Smooth muscle cell of the brain vasculature (primary cell): ENCODE results near the gene GDA.
"Not testable (repeated sequence)": the region's sequence is repeated elsewhere in the genome, so short reads cannot be mapped to it uniquely, and the experiment has no call there.

Source experiments
- DNase-seq: peaks from one replicate; pipeline ENCODE4 v3.0.0-alpha.2; 2012; ENCODE audit warnings: low read depth, low spot score

GDA gene

DNA sequence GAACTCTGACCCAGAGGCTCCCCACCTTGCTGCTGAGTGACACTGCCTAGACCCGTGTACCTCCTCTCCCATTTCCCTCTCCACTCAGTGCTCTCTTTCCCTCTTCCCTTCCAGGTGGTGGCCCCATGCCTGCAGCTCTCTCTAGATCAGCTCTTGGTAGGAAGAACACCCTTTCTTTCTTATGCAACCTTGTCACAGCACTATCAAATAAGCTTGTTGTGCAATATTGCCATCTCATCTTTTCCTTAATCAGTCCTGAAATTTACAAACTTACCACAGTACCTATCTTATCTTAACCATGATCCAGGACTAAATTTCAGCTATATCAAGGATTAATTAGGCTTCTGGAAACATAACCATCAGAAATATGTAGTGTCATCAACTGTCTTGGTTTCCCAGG lies 127.2 kb downstream of the GDA start:
- no peak for DNase-seq

DNA sequence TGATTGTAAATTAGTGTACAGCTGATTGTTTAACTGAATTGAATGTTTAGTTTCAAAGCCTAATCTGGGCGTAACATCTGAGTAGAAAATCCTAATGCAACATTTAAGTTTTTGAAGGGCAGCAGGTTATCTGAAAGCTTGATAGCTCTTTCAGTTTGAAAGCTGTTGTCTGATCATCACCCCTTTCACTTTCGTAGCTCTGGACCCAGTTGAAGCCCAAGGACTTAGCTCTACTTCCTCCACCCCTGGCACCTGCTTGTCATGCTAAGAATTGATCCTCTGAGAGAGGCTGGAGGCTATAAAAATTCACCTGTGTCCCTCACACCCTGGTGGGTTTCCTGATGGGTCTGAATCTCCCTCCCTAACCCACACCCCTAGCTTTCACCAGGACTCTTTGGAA lies 129.7 kb downstream of the GDA start:
- no peak for DNase-seq

DNA sequence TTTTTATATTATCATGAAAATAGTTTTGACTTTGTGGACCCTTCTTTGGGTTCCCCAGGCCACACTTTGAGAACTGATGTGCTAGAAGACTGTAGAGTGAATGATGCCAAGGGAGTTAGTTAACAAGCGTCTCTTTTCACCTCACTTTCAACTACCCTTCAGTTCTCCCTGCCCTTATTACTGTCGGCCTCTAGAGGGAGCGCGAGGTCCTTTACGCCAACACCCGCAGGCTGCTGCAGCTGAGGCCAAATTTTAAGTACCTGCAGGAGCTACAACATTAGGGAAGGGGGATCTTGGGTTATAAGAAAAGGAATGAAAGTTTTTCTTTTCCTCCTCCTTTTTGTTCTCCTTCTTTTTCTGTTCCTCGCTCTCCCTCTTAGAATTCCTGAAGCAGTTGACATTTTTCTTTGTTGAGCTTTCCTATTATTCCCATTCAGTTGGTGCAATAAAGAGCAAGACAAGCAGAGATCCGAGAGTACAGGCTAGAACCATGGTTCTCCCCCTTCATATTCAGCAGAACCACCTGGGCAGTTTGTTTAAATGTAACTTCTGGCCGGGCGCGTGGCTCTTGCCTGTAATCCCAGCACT lies 131.8 kb downstream of the GDA start:
- no peak for DNase-seq

DNA sequence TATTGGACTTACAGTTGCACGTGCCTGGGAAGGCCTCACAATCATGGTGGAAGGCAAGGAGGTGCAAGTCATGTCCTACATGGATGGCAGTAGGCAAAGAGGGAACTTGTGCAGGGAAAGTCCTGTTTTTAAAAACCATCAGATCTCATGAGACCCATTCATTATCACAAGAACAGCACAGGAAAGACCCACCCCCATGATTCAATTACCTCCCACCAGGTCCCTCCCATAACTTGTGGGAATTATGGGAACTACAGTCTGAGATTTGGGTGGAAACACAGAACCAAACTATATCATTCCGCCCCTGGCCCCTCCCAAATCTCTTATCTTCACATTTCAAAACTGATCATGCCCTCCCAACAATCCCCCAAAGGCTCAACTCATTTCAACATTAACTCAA lies 140.2 kb downstream of the GDA start:
- no peak for DNase-seq

DNA sequence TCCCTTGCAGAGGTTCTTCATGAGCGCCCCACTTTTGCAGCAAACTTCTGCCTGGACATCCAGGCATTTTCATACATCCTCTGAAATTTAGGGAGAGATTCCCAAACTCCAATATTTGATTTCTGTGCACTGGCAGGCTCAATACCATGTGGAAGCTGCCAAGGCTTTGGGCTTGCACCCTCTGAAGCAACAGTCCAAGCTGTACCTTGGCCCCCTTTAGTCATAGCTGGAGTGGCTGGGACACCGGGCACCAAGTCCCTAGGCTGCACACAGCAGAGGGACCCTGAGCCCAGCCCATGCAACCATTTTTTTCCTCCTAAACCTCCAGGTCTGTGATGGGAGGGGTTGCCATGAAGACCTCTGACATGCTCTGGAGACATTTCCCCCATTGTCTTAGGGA lies 141.1 kb downstream of the GDA start:
- no peak for DNase-seq

DNA sequence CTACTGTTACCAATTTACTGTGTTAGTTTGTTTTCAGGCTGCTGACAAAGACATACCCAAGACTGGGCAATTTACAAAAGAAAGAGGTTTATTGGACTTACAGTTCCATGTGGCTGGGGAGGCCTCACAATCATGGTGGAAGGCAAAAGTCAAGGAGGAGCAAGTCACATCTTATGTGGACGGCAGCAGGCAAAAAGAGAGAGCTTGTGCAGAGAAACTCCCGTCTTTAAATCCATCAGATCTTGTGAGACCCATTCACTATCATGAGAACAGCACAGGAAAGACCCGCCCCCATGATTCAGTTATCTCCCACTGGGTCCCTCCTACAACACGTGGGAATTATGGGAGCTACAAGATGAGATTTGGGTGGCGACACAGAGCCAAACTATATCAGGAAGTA lies 142.3 kb downstream of the GDA start:
- not testable (repeated sequence) for DNase-seq

DNA sequence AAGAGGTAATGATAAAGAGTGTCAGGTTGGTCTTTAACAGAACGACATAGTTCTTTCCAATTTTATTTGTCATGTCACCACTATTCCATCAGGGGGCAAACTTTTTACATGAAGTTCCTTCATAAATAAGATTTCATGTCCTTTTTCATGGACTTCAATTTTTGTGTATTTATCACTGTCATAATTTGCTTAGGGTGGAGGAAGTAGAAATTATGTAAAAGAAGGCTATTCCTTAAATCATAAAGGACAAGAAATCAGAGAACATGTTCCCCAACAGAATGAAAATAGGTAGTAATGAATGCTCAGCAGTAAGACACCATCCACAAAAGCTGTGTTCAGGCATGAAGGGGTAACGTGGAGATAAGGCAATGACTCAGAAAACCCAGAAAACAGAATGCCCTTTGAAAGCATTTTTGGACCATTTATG lies 143.0 kb downstream of the GDA start:
- no peak for DNase-seq

DNA sequence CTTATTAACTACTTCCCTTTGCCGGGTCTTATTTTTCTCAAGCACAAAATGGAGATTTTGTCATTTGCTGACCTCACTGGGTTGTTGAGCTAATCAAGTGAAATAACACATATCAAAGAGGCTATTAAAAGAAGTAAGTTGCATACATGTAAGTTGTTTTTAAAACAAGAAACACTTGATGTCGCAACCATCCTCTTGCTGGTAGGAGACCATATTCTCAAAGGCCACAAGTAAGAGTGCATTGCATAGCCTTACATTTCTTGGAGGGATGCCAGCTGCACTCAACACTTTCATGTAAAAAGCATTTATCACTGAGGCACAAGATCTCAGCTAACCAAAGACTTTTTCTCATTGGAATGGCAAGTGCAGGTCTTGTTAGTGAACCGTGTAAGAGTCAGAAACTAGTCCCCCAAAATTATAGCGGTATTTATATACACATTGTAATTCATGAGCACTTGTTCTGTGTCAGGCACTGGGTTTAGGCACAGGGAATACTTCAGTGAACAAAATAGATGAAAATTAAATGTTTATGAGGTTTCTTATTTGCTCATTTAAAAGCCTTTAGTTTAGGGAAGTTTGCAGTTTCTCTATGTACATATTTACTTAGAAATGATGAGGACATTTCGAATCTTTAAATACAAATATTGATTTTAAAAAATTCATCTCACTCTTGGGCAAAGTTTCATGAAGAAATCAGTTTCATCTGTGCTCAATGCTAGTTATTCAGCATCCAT lies 143.8 kb downstream of the GDA start:
- DNase-seq: no peak

DNA sequence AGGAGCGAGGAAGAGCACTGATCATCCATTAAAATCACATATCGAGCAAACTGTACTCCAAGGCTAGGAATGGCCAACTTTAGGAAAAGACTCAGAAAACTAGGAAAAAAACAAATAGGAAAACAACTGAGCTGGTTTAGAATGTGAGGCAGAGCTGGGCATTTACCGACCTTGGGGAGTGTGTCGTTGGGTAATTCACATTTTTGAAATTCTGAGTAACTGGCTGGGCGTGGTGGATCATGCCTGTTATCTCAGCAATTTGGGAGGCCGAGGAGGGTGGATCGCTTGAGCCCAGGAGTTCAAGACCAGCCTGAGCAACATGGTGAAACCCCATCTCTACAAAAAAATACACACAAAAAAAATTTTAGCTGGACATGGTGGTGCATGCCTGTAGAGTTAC lies 145.7 kb downstream of the GDA start:
- no peak for DNase-seq

DNA sequence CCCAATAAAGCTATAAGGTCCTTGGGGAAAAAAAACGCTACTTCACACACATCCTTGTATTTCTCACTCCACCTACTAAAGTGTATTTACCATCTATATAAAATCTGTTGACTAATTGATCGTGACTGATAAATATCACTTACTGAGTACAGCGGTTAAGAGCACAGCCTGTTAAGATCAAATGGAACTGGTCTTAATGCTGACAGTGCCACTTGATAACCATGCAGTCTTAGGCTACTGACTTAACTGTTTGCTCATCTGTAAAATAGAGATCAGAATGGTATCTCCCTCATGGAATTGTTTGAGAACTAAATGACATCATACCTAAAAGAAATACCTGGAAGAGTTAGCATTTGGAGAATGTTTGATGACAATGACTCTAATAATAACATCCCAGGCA lies 148.3 kb downstream of the GDA start:
- DNase-seq: no peak

DNA sequence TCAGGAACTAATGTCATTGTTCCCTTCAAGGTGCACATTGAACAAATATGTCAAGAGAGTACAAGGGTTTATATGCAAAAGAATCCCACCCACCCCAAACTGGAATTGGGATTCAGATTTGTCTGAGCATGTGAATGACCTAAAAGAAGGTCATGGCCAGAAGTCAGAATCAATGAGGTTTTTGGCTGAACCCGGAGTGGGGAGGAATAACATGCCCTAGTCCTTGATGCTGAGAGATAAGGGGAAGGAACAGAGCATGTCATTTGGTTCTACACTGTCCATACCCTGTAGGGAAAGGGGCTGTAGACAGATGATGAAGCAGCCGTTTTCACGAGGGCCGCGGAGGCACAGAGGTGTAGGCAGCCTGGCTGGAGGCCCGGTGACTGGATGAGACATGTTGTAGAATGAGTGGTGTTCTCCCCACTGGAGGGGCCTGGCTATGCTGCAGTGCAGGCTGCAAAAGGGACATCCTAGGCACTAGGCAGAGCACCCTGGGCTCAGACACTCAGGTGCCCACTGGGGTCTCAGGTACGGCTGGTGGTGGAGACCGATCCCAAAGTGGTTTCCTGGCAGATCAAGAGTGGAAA lies 149.9 kb downstream of the GDA start:
- DNase-seq: no peak

DNA sequence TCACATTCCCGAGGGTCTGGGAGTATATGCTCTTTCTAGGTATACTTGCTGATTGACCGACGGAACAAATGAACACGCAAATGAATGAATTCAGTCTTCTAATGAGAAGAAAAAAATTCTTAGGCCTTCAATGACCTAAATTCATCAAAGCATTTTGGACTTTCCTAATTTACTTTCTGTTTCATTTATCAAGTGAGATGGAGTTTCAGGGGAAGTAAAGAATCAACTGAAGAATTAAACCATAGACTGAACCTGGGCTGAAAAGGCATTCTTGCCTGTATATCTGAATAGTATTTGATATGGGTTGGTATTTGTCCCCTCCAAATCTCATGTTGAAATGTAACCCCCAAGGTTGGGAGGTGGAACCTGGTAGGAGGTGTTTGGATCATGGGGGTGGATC lies 151.6 kb downstream of the GDA start:
- DNase-seq: no peak
